GM21360 (cell line): ENCODE data around the gene CD27.
"Not testable (repeated sequence)": the region's sequence is repeated elsewhere in the genome, so short reads cannot be mapped to it uniquely, and the experiment has no call there.

Experiments
- ATAC-seq: cut with Tn5 transposase; IDR thresholded peaks from one replicate; pipeline ENCODE4 v1.9.1; 2021; ENCODE audit warnings: mild to moderate bottlenecking, moderate library complexity; ENCODE audit not compliant: unreplicated experiment

The CD27 gene

DNA sequence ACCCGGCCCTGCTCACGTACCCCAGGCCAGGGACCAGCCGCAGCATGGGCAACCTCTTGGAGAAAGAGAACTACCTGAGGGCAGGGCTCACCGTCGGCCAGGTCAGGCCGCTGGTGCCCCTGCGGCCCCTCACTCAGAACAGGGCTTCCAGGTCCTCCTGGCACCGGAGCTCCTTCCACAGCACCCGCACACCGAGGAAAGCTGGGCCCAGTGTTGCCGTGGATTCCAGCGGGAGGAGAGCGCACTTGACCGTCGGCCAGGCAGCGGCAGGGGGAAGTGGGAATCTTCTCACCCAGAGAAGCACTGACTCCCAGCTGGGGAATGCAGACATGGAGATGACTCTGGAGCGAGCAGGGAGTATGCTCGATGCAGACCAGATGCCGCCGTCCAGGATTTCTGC lies 33.7 kb downstream of the CD27 start:
- no peak for ATAC-seq

DNA sequence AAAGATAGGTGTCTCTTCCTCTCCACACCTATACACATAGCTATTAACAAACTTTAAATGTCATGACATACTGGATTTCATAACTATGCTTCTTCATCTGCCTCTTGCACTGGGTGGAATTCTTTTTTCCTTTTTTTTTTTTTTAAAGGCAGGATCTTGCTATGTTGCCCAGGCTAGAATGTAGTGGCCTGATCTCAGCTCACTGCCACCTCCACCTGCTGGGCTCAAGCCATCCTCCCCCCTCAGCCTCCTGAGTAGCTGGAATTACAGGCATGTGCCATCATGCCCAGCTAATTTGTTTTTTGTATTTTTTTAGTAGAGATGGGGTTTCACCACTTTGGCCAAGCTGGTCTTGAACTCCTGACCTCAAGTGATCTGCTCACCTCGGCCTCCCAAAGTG lies 43.5 kb downstream of the CD27 start:
- ATAC-seq: no peak

GRCh38 chr12:6489449-6489848 lies 44.7 kb downstream of the CD27 start:
- ATAC-seq: no peak

DNA sequence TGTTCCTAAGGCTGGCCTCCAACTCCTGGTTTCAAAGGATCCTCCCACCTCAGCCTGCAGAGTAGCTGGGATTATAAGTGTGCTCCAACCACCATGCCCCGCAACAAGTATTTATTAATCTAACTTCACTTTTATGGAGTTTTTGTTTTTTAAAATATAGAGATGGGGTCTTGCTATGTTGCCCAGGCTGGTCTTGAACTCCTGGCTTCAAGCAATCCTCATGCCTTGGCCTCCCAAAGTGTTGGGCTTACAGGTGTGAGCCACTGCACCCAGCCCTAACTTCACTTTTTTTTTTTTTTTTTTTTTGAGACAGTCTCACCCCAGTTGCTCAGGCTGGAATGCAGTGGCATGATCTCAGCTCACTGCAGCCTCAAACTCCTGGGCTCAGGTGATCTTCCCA lies 45.9 kb downstream of the CD27 start:
- ATAC-seq: not testable (repeated sequence)

DNA sequence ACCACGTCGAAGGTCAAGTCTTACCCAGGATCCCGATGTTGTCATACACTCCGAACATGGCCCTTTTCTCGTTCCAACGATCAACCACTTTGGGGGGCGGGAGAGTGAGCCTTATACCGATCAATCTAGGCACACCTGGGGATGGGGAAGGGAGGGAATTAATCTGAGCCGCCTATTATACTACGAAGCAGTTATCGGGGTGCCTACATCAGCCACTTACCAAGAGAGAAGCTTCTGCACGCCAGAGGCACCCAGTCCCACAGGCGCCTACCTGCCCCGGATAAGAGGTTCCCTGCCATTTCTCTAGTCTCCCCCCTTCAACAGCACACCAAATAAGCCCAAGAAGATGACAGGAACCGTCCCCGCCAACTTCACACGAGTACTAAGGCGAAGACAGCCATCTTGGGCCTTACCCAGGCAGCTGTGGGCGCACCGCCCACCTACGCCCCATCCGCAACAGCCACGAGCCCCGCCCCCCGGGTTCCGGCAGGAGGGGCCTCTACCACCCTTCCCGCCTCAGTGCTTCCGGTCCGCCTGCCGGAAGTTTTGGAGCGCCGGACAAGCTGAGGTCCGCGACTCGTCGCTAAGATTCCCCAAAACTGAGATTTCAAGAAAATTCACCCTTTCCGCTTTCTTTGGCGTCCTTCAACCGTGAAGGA lies 48.2 kb downstream of the CD27 start, which contains the start of gene MRPL51:
TSS of gene MRPL51 (minus strand) at position 425 of the 659 bp plus-strand sequence. CDS start at position 299, 126 bp downstream.
- ATAC-seq: peak; percentile 58

DNA sequence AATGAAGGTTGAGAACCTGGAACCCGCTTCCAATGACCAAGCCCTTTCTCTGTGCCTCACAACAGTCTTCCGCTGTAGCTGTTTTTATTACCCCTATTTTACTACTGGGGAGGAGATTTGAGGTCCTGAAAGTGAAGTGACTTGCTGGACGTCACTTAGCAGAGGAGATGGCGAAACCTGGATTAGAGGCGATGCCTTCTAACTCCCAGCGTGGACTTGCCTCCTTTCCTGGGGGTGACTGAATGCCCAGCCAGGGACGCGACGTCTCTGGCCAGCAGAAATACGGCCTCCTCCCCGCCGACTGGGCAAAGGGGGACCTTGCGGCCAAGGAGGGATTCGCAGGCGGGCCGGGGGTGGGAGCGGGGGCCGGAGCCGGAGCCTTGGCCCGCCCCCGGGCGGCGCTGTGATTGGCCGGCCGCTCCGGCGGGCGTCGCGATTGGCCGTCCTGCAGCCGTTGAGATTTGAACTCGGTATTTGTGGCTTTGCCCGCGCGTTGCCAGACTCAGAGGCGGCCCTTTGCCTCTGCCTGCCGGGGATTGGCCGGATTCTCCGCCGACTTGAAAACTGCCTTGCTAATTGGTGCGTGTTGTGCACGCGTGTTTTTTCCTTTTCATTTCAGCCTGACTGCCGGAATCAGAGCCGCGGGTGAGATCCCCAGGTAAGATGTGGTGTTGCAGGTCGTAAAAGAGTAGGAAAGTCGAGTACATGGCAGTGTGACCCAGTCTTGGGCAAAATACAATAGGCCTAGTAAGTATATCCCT lies 48.9 kb downstream of the CD27 start, which contains the start of gene NCAPD2:
TSS of gene NCAPD2 (plus strand) at position 606 of the 761 bp plus-strand sequence. CDS start 997 bp downstream, outside the sequence.
- peak; percentile 80 for ATAC-seq

DNA sequence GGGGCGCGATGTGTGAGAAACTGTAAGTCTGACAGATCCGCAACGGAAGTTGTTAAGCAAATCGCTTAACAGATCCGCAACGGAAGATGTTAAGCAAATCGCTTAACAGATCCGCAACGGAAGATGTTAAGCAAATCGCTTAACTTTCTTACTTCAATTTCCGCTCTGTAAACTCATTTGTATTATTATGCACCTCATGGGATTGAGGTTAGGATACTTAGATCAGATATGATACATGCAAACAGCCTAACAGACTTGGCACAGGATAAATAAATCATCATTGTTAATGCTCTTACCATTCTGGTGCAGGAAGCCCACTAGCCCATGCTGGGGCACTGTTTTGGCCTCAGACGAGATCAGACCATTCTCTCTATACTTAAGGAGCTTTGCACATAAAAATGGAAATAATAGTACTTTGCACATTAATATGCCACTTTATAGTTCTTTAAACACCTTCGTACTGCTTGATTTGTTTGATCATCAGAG lies 49.5 kb downstream of the CD27 start:
- peak; percentile 18 for ATAC-seq

GRCh38 chr12:6494968-6495367 lies 50.2 kb downstream of the CD27 start:
- ATAC-seq: no peak

DNA sequence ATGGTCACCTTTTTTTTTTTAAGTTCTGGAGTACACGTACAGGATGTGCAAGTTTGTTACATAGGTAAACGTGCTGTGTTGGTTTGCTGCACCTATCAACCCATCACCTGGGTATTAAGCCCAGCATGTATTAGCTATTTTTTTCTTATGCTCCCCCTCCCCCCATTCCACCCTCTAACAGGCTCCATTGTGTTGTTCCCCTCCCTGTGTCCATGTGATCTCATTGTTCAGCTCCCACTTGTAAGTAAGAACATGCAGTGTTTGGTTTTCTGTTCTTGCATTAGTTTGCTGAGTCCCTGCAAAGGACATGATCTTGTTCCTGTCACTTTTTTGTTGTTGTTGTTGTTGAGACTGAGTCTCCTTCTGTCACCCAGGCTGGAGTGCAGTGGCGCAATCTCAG lies 52.5 kb downstream of the CD27 start:
- not testable (repeated sequence) for ATAC-seq

GRCh38 chr12:6500466-6500865 lies 55.7 kb downstream of the CD27 start:
- no peak for ATAC-seq
